ENCODE results near the gene R3HDML. TPM values are rescaled to one million over a fixed set of nuclear protein-coding genes. Genes with fewer than 3 reads are reported as not detected.

R3HDML gene
- total and polyA plus RNA-seq, 2 of the 13 experiments (the other 11 are each of a cell fraction or from before 2014, with no cell fraction given) = not detected

DNA sequence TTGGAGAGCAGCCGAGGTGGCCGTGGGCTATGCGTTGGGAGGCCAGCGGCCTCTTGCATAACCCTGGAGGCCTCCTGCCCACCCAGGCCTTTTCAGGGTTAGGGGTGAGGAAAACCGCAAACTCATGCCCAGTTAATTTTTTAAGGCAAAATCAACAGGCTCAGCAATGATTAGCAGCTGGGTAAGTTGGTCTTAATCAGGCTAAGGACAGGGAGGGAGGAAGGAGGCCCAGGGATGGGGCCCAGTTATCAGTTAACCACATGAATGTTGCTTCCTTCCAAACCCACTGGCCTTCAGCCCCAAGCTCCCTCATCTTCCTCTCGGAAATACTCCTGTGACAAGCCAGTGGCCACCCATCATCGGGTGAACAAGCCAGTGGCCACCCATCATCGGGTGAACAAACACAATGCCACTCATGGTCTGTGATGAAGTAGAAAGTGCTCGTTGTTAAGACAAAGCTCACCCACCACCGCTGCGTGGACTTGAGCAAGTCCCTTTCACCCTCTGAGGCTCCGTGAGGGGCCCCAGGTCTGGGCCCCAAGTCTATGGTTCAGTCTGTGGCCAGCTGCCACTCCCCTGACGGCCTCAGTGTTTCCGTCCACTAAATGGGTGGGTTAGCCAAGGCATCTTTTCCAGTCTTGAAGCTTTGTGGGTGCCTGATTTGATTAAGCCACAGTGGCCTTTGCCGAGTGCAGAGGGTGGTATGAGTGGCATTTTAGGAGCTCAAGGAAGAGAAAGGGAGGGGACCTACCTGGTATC is 58.0 kb downstream of the R3HDML start (continued):
- TF ChIP-seq ZNF713 (CRISPR knock-in tag; IDR thresholded peaks at IDR 0.05) = no peak
- TF ChIP-seq ZNF572 (CRISPR knock-in tag; IDR thresholded peaks at IDR 0.05) = peak; percentile 100; the same call in 1 of the 2 replicates
- TF ChIP-seq, protein P1, sequence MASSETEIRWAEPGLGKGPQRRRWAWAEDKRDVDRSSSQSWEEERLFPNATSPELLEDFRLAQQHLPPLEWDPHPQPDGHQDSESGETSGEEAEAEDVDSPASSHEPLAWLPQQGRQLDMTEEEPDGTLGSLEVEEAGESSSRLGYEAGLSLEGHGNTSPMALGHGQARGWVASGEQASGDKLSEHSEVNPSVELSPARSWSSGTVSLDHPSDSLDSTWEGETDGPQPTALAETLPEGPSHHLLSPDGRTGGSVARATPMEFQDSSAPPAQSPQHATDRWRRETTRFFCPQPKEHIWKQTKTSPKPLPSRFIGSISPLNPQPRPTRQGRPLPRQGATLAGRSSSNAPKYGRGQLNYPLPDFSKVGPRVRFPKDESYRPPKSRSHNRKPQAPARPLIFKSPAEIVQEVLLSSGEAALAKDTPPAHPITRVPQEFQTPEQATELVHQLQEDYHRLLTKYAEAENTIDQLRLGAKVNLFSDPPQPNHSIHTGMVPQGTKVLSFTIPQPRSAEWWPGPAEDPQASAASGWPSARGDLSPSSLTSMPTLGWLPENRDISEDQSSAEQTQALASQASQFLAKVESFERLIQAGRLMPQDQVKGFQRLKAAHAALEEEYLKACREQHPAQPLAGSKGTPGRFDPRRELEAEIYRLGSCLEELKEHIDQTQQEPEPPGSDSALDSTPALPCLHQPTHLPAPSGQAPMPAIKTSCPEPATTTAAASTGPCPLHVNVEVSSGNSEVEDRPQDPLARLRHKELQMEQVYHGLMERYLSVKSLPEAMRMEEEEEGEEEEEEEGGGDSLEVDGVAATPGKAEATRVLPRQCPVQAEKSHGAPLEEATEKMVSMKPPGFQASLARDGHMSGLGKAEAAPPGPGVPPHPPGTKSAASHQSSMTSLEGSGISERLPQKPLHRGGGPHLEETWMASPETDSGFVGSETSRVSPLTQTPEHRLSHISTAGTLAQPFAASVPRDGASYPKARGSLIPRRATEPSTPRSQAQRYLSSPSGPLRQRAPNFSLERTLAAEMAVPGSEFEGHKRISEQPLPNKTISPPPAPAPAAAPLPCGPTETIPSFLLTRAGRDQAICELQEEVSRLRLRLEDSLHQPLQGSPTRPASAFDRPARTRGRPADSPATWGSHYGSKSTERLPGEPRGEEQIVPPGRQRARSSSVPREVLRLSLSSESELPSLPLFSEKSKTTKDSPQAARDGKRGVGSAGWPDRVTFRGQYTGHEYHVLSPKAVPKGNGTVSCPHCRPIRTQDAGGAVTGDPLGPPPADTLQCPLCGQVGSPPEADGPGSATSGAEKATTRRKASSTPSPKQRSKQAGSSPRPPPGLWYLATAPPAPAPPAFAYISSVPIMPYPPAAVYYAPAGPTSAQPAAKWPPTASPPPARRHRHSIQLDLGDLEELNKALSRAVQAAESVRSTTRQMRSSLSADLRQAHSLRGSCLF (CRISPR knock-in tag; IDR thresholded peaks at IDR 0.05; ENCODE audit: borderline replicate concordance) = no peak
- peak; percentile 98 for TF ChIP-seq KDM3A (CRISPR knock-in tag; IDR thresholded peaks at IDR 0.05; ENCODE audit: low read depth)
- TF ChIP-seq, protein P2, sequence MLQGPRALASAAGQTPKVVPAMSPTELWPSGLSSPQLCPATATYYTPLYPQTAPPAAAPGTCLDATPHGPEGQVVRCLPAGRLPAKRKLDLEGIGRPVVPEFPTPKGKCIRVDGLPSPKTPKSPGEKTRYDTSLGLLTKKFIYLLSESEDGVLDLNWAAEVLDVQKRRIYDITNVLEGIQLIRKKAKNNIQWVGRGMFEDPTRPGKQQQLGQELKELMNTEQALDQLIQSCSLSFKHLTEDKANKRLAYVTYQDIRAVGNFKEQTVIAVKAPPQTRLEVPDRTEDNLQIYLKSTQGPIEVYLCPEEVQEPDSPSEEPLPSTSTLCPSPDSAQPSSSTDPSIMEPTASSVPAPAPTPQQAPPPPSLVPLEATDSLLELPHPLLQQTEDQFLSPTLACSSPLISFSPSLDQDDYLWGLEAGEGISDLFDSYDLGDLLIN (CRISPR knock-in tag; IDR thresholded peaks at IDR 0.05; ENCODE audit: borderline replicate concordance) = peak; percentile 1; the same call in 1 of the 2 replicates
- peak; percentile 100 for TF ChIP-seq KDM1A (CRISPR knock-in tag; IDR thresholded peaks at IDR 0.05)
- TF ChIP-seq, protein P3, sequence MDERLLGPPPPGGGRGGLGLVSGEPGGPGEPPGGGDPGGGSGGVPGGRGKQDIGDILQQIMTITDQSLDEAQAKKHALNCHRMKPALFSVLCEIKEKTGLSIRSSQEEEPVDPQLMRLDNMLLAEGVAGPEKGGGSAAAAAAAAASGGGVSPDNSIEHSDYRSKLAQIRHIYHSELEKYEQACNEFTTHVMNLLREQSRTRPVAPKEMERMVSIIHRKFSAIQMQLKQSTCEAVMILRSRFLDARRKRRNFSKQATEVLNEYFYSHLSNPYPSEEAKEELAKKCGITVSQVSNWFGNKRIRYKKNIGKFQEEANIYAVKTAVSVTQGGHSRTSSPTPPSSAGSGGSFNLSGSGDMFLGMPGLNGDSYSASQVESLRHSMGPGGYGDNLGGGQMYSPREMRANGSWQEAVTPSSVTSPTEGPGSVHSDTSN (CRISPR knock-in tag; IDR thresholded peaks at IDR 0.05) = peak; percentile 50
- no peak for TF ChIP-seq ZNF382 (CRISPR knock-in tag; IDR thresholded peaks at IDR 0.05; ENCODE audit: borderline replicate concordance)
- TF ChIP-seq, protein P4, sequence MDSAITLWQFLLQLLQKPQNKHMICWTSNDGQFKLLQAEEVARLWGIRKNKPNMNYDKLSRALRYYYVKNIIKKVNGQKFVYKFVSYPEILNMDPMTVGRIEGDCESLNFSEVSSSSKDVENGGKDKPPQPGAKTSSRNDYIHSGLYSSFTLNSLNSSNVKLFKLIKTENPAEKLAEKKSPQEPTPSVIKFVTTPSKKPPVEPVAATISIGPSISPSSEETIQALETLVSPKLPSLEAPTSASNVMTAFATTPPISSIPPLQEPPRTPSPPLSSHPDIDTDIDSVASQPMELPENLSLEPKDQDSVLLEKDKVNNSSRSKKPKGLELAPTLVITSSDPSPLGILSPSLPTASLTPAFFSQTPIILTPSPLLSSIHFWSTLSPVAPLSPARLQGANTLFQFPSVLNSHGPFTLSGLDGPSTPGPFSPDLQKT (CRISPR knock-in tag; IDR thresholded peaks at IDR 0.05; ENCODE audit: borderline replicate concordance) = peak; percentile 28; the same call in 1 of the 2 replicates
- TF ChIP-seq RXRB (CRISPR knock-in tag; IDR thresholded peaks at IDR 0.05; ENCODE audit: borderline replicate concordance) = peak; percentile 99
- TF ChIP-seq ZNF589 (CRISPR knock-in tag; conservative IDR thresholded peaks at IDR 0.05) = no peak; the same call in 1 of the 2 replicates
- peak; percentile 46 for TF ChIP-seq HNRNPLL (IDR thresholded peaks at IDR 0.05; ENCODE audit: low read depth, low read length, poor library complexity, severe bottlenecking)
- TF ChIP-seq ZNF772 (CRISPR knock-in tag; IDR thresholded peaks at IDR 0.05) = peak; percentile 85; the same call in 1 of the 2 replicates
- TF ChIP-seq ZNF441 (CRISPR knock-in tag; IDR thresholded peaks at IDR 0.05; ENCODE audit: borderline replicate concordance) = peak; percentile 95
- peak; percentile 92; the same call in 1 of the 2 replicates for TF ChIP-seq ETV5 (CRISPR knock-in tag; IDR thresholded peaks at IDR 0.05; ENCODE audit: borderline replicate concordance)
- peak; percentile 87 for TF ChIP-seq NR2F6 (IDR thresholded peaks at IDR 0.05)
- TF ChIP-seq NR2F6 (CRISPR knock-in tag; IDR thresholded peaks at IDR 0.05) = peak; percentile 99
- no peak for TF ChIP-seq CENPT (CRISPR knock-in tag; IDR thresholded peaks at IDR 0.05; ENCODE audit: low read depth)
- TF ChIP-seq, protein P5, sequence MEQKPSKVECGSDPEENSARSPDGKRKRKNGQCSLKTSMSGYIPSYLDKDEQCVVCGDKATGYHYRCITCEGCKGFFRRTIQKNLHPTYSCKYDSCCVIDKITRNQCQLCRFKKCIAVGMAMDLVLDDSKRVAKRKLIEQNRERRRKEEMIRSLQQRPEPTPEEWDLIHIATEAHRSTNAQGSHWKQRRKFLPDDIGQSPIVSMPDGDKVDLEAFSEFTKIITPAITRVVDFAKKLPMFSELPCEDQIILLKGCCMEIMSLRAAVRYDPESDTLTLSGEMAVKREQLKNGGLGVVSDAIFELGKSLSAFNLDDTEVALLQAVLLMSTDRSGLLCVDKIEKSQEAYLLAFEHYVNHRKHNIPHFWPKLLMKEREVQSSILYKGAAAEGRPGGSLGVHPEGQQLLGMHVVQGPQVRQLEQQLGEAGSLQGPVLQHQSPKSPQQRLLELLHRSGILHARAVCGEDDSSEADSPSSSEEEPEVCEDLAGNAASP (CRISPR knock-in tag; IDR thresholded peaks at IDR 0.05; ENCODE audit: borderline replicate concordance) = peak; percentile 98

Data from HepG2 (cell line).